ENCODE results near the gene ZBTB6. TPM values are rescaled to one million over a fixed set of nuclear protein-coding genes. Genes with fewer than 3 reads are reported as not detected.

Gene ZBTB6
- total and polyA plus RNA-seq, 9 of the 15 experiments (the other 6 are each of a cell fraction or from before 2014, with no cell fraction given) = 1.4 to 7.2 (median 5.3) TPM

- TF ChIP-seq CBX3 (IDR thresholded peaks at IDR 0.05; ENCODE audit: borderline replicate concordance in 1 of 2, low read length in 2 of 2) (peak in 1 of 2 experiments; percentile 70; a peak in 2 of 3 replicates), KDM4B (IDR thresholded peaks at IDR 0.05; ENCODE audit: borderline replicate concordance in 2 of 2, low read depth in 1 of 2) (peak in 1 of 2 experiments; percentile 95; a peak in 1 of 4 replicates), ZNF445 (CRISPR knock-in tag; IDR thresholded peaks at IDR 0.05; ENCODE audit: low read depth) (no peak), ZNF277 (CRISPR knock-in tag; IDR thresholded peaks at IDR 0.05; ENCODE audit: borderline replicate concordance) (no peak), SIX5 (IDR thresholded peaks at IDR 0.05; ENCODE audit: borderline replicate concordance in 1 of 2, insufficient read depth in 1 of 2, low read depth in 1 of 2, low read length in 2 of 2) (peak; percentile 15 to 44; a peak in 1 of 4 replicates), ZNF347 (CRISPR knock-in tag; IDR thresholded peaks at IDR 0.05; ENCODE audit: low read depth) (no peak), POLR2G (IDR thresholded peaks at IDR 0.05; ENCODE audit: low read depth, low read length) (peak; percentile 73), ATF1 (CRISPR knock-in tag; IDR thresholded peaks at IDR 0.05) (no peak), ATF1 (tag; IDR thresholded peaks at IDR 0.05) (peak; percentile 52), EHMT2 (IDR thresholded peaks at IDR 0.05) (peak; percentile 59; the same call in 1 of the 2 replicates), CHAMP1 (IDR thresholded peaks at IDR 0.05) (peak; percentile 51), ELF2 (CRISPR knock-in tag; IDR thresholded peaks at IDR 0.05) (peak; percentile 35; the same call in 1 of the 2 replicates), DPF2 (IDR thresholded peaks at IDR 0.05) (0 out of 2 replicates have a peak, but pooled peaks have one; percentile 30), HMBOX1 (IDR thresholded peaks at IDR 0.05) (no peak), YY1 (IDR thresholded peaks at IDR 0.05; ENCODE audit: borderline replicate concordance in 1 of 3, control insufficient read depth in 1 of 3, extremely low read depth in 1 of 3, insufficient read depth in 3 of 3, insufficient read length in 1 of 3, insufficient replicate concordance in 2 of 3, low read depth in 1 of 3, low read length in 2 of 3) (peak in 1 of 3 experiments; percentile 11), ZNF263 (CRISPR knock-in tag; IDR thresholded peaks at IDR 0.05; ENCODE audit: borderline replicate concordance) (peak; percentile 43; the same call in 1 of the 2 replicates), ZNF280A (IDR thresholded peaks at IDR 0.05; ENCODE audit: low read depth, partially characterized antibody) (peak; percentile 27), PHF20 (IDR thresholded peaks at IDR 0.05; ENCODE audit: partially characterized antibody) (peak; percentile 98), TAF1 (IDR thresholded peaks at IDR 0.05; ENCODE audit: control insufficient read depth, extremely low read depth, insufficient read depth, low read length, severe bottlenecking) (peak; percentile 80), MAZ (CRISPR knock-in tag; conservative IDR thresholded peaks at IDR 0.05 in 1 of 2, IDR thresholded peaks at IDR 0.05 in 1 of 2) (peak in 1 of 2 experiments; percentile 69; a peak in 1 of 4 replicates)
These were observed at the start of gene ZBTB6 (continued) for GRCh38 chr9:122912964-122913673.
